ENCODE data around the gene GPBAR1.

GPBAR1 gene

GRCh38 chr2:218260742-218261422 is at the start of gene GPBAR1:
Gene GPBAR1 (plus strand): TSS chr2:218261015. CDS start chr2:218262725, 1,710 bp downstream.
- DNase-seq: no peak

GRCh38 chr2:218214116-218214515 is 46.7 kb upstream of the GPBAR1 start:
- no peak for DNase-seq

GRCh38 chr2:218216336-218216673 is 44.5 kb upstream of the GPBAR1 start:
- DNase-seq: no peak

GRCh38 chr2:218216674-218217359 is 44.0 kb upstream of the GPBAR1 start, which contains the start of gene ARPC2:
Gene ARPC2 (plus strand): TSS chr2:218217189. CDS start chr2:218217471, 282 bp downstream.
- DNase-seq: peak; percentile 89

GRCh38 chr2:218217360-218218267 is 43.2 kb upstream of the GPBAR1 start:
- peak; percentile 62 for DNase-seq

GRCh38 chr2:218218268-218219185 is 42.3 kb upstream of the GPBAR1 start:
- no peak for DNase-seq

- no peak for DNase-seq
These were observed 40.9 kb upstream of the GPBAR1 start for GRCh38 chr2:218219934-218220333.

- DNase-seq: no peak
These were observed 39.8 kb upstream of the GPBAR1 start for GRCh38 chr2:218221000-218221399.

GRCh38 chr2:218223046-218223445 is 37.8 kb upstream of the GPBAR1 start:
- no peak for DNase-seq

GRCh38 chr2:218224186-218224585 is 36.6 kb upstream of the GPBAR1 start:
- no peak for DNase-seq

- DNase-seq: no peak
These were observed 33.9 kb upstream of the GPBAR1 start for GRCh38 chr2:218226903-218227302.

- no peak for DNase-seq
These were observed 32.3 kb upstream of the GPBAR1 start for GRCh38 chr2:218228366-218229090.

GRCh38 chr2:218229239-218229638 is 31.6 kb upstream of the GPBAR1 start:
- DNase-seq: peak; percentile 21

GRCh38 chr2:218229851-218230250 is 31.0 kb upstream of the GPBAR1 start:
- peak; percentile 13 for DNase-seq

GRCh38 chr2:218230882-218231281 is 29.9 kb upstream of the GPBAR1 start:
- peak; percentile 43 for DNase-seq

- DNase-seq: no peak
These were observed 27.3 kb upstream of the GPBAR1 start for GRCh38 chr2:218233543-218233942.

GRCh38 chr2:218234521-218234920 is 26.3 kb upstream of the GPBAR1 start:
- no peak for DNase-seq

- no peak for DNase-seq
These were observed 25.8 kb upstream of the GPBAR1 start for GRCh38 chr2:218235017-218235416.

GRCh38 chr2:218236829-218237228 is 24.0 kb upstream of the GPBAR1 start:
- DNase-seq: no peak

GRCh38 chr2:218238887-218239286 is 21.9 kb upstream of the GPBAR1 start:
- no peak for DNase-seq

- DNase-seq: no peak
These were observed 16.6 kb upstream of the GPBAR1 start for GRCh38 chr2:218244204-218244603.

- no peak for DNase-seq
These were observed 16.1 kb upstream of the GPBAR1 start for GRCh38 chr2:218244665-218245064.
